Stimulated activated CD8-positive, alpha-beta memory T cell treated with anti-CD3 and anti-CD28 coated beads, Interleukin-7, amount 100 ng/mL, for 4 hours (primary cell): Measurements from ENCODE around the gene BCDIN3D.
A peak's percentile ranks its signal among the peaks of the same experiment; 100 is the strongest.
"Not testable (repeated sequence)": the region's sequence is repeated elsewhere in the genome, so short reads cannot be mapped to it uniquely, and the experiment has no call there.

ENCODE experiments used
- DNase-seq, 2 donors: peaks; one replicate each; pipeline ENCODE4 v3.0.0-alpha.2; 2020; ENCODE audit warnings: low read depth in 2 of 2

BCDIN3D gene, protein sequence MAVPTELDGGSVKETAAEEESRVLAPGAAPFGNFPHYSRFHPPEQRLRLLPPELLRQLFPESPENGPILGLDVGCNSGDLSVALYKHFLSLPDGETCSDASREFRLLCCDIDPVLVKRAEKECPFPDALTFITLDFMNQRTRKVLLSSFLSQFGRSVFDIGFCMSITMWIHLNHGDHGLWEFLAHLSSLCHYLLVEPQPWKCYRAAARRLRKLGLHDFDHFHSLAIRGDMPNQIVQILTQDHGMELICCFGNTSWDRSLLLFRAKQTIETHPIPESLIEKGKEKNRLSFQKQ

DNA sequence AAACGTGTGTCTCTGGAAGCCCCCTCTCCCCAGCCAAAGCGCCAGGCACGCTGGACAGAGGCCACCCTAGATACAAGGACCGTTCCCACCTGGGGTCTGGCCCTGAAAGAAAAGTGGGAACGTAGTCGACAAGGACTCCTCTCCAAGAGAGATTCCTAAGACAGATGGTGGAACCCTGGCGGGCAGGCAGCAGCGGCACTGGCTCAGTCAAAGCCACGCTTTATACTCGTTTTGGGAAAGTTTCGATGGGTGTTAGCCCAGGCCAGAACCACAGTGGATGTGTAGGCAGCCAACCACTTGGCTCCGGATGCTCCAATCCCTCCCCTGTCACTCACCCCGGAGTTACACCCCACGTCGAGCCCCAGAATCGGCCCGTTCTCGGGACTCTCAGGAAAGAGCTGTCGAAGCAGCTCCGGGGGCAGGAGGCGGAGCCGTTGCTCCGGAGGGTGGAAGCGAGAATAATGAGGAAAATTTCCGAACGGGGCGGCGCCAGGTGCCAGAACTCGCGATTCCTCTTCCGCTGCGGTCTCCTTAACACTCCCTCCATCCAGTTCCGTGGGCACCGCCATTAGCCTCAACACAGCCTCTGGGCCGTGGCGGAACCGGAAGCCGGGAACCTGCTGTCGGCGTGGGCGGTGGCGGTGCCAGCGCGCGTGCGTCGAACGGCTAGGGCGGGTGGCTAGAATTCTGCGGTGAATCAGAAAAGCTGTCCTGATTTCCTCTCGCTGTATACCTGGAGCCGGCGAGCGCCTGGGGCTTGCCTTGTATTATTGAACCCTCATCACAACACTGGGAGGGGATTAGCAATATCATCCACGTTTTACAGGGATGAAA lies at the start of gene BCDIN3D:
BCDIN3D (minus strand) TSS at position 588 of the 834 bp plus-strand sequence; CDS start at position 569, 19 bp downstream.
- DNase-seq = peak; percentile 83 to 87

DNA sequence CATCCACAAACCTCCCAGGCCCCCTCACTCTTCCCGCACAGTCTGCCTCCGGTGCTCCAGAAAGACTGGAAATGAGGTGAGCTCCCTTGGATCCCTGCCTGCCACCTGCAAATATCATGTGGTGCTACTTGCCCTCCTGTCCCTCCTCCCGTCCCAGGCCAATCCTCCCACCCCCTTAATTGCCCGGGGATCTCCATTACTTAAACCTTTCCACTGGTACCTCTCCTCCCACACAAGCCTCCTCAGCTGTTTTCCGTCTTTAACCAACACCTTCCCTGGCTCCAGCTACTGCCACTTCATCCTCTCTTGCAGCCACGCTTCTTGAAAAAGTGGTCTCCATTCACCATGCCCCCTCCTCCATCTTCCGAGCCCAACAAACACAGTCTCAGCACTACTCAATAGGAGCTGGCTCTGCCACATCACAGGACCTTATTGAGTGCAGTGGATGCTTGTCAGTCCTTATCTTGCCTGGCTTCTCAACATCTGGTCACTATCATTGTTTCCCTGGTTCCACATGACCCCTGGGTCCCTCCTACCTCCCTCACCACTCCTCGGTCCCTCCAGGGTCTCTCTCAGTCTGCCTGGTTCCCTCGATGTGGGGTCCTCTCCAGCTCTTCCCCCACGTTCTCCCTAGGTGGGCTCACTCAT lies 49.3 kb upstream of the BCDIN3D start:
- DNase-seq = no peak

DNA sequence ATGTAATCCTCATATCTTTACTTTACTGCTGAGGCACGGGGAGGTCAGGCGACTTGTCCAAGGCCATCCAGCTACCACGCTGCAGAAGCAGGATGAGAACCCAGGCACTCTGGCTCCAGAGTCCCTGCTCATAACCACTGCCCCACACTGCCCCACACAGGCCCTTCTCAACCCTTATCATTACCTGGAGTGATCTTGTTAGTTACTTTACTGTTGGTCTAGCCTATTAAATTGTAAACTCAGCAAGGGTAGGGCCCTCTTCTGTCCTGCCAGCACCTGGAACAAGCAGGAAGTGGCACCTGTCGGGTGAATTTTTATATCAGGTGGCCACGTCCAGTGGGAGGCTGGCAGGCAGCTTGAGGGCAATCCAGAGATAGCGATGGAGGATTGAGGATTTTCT lies 48.6 kb upstream of the BCDIN3D start:
- DNase-seq = no peak

DNA sequence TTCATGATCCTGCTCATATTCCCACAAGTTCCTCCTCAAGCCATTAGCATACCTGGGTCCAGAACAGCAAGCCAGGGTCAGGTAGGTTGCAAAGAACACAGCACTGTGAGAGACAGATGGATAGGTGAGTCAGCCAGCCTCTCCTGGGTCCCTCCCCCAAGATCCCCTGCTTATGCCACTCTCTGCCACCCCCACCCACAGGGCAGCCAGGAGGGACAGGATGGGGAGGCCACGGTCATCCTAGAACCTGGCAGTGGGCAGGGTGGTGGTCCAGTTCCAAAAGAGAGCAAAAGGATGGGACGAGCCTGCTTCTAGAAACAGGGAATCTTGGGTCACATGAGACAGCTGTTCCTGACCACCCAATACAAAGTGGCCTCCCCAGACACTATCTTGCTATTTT lies 48.1 kb upstream of the BCDIN3D start:
- no peak for DNase-seq

DNA sequence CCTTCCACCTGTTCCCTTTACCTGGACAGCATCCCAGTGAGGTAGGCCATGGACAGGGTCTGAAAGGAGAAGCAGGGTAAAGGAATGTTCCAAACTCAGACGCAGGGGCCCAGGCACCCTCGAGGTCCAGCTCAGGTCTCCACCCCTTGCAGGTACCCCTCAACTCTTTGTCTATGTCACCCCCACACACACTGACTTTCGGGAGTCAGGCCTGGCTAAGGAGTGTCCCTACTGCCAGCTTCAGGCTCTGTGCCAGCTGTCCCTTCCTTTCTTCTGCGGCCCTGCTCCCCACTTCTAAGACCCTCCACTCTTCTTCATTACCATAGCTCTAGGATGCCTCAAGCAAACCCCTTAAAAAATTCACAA lies 47.2 kb upstream of the BCDIN3D start:
- DNase-seq = no peak

DNA sequence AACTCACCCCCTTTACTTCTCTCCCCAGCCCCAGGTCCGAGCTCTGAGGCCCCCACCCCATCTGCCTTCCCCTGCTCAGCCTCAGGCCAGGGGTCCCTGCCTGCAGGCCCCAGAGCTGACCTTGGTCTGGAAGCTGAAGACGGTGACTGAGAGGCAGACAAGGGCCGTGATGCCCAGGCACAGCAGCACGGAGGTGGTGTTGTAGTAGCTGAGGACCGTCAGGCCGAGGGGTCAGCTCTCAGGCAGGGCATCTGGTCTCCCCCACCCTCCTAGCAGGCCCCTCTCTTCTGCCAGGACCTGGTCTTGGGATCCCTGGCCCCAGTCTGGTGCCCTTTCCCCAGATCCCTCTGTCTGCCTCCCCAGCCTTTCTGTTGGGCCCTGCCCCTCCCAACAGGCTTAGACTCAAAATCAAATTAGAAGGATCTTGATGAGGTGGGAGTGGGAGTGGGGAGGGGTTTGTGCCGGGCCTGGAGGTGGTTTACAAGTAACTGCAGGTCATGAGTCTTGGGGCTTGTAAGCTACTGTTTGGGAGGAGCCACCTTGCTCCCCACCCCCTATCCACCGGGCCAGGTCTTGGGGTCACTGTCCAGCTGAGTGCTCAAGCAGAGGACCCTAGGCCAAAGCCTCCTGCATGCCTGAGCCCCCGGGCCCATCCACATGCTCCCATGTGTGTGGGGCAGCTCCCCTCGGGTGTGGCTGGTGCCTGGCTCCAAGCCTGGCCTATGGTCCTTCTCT lies 46.6 kb upstream of the BCDIN3D start:
- no peak for DNase-seq

DNA sequence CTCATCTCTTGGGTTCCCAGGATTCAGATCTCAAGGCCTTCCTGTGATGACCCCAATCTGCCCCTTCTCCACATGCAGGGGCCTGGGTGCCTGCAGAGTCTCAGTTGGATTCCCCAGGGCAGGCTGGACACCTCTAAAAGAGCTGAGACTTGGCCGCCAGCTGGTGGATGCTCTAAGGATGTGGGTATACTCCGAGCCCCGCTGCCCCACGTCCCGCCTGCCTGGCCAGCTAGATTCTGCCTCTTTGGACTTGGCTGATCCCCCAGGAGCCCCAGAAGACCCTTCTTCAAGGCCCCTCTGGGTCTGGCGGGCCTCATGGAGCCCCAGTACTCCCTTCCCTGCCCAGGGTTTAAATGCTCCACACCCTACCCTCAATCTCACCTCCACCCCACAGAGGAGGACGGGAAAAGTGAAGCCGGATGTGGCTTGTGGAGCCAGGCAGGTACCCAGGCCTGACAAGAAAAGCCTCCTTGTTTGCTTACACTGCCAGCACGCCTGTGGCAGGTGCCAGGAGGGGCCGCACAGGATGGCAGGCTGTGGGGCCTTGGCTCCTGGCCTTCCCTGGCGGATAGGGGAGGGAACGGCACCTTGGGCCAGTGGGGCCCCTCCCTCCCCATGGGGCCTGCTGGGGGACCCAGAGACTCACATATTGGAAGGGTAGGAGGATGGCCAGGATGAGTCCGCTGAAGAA lies 45.7 kb upstream of the BCDIN3D start:
- DNase-seq = no peak

DNA sequence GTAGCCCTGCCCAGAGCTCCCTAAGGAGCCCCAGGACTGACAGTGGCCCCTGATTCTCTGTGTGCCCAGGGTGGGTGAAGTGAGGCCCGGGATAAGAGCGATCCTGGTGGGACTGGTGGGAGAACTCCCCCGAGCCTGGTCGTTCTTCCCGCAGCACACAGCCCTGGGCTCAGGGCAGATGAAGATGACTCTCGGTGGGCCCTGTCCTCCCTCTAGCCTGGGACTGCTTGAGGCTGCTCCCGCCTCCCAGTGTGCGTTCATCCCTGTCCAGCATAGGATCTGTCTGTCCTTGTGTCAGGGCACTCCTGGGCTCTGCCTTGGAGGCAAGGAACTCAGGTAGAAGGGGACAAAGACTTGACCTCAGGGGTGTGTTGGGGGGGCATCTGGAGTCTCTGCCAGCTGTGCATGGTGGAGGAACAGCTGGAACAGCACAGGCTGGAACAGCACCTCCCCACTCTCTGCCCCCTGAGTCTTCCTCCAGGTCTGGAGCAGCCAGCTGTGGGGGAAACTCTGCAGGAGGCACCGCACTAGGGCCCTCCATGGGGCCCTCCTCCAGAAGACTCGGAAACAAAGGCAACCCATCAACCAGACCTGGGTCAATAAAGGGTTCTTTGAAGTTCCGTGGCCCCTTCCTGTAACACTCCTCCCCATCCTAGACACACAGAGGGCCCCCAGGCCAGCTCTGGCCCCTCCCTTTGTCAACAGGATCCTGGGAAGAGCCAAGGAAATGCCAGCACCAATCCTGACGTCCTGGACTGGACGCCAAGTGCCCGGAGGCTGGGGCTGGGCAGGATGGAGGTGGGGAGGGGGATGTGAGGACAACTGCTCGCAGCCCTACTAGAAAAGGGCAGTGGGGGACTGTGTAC lies 44.9 kb upstream of the BCDIN3D start:
- DNase-seq = no peak

DNA sequence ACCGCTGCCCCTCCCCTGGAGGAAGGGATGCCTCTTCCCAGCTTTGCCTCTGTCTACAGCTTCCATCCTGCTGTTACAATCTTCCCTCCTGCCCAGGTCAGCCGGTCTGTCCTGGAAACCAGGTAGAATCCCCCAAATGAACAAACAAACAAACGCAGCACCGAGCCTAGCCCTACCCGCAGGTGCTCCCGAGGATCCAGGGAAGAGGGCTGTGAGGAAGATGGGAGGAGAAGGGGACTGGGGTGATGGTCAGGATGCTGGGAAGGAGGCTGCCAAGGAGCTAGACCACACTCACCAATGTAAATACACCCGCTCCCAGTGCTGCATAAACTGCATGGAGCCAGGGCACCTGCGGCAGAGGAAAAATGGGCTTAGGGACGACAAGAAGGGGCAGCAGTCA lies 44.2 kb upstream of the BCDIN3D start:
- no peak for DNase-seq

DNA sequence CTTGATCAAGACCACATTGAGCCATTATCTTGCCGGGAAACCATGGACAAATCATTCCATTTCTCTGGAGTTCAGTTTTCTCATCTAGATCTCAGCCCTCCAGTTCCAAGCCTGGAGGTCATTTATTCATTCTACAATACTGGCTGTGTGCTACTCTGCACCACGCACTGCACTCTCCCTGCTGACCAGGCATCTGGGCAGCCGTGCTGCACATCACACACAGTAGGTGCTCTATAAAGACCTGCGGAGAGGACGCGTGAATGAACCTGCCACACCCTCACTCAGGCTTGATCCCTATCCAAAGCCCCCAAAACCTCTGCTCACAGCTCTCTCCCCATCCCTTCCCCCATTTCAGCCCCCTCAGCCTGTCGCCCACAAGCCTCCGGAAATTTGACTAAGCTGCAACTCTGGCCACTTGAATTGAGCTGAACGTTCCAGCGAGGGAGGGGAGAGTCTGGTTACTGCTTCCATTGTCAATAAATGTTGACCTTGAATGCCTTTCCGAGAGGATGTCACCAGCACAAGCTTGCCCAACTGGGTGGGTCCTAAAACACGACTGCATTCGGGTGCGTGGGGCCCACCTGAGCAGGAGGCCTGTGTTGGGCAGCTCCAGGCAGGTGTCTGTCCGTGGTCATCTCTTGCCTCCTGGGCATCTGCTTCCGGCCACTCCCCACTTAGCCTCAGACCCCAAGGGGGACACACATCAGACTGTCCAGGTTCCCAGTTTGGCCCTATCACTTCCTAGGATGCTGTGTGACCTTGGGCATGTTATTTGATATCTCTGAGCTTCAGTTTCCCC lies 43.0 kb upstream of the BCDIN3D start:
- DNase-seq = no peak

DNA sequence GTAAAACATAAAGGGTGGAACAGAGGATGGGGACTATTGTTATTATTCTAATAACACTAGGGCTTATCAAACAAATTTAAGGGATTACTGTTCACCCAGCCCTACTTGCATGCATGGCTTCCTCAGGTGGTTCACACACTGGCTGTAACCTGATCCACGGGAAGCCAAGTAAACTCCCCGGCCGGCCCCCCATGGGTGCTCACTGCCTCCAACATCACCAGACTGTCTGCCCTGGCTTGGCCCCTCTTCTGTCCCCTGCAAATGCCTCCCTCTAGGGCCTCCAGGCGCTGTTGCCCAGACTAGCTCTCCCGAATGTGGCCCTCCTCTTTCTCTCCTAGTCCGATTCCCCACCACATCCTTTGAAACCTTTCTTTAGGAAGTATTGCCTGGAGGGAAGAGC lies 42.2 kb upstream of the BCDIN3D start:
- DNase-seq = no peak

DNA sequence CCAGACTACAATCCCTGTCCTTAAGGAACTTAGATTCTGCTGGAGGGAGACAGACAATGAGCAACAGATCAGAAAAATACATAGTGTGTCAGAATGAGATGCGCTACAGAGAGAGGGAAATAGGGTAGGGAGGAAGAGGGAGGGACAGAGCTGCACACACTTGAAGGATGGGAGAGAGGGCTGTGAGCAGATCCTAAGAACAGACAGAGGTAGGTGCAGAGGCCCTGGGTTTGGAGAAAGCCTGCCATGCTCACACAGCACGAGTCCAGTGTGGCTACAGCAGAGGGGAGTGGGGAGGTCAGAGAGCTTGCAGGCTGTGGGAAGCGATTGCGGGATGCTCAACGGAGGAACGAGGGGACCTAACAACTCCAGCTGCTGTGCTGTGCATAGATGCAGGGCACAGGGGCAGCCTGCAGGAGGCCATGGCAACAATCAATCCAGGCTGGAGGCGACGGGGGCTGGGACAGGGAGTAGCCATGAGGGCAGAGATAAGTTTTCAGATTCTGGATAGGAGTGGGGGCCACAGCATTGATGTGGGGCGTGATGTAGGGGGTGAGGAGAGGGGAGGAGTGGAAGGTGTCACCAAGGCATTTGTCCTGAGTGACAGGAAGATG lies 40.1 kb upstream of the BCDIN3D start:
- no peak for DNase-seq

DNA sequence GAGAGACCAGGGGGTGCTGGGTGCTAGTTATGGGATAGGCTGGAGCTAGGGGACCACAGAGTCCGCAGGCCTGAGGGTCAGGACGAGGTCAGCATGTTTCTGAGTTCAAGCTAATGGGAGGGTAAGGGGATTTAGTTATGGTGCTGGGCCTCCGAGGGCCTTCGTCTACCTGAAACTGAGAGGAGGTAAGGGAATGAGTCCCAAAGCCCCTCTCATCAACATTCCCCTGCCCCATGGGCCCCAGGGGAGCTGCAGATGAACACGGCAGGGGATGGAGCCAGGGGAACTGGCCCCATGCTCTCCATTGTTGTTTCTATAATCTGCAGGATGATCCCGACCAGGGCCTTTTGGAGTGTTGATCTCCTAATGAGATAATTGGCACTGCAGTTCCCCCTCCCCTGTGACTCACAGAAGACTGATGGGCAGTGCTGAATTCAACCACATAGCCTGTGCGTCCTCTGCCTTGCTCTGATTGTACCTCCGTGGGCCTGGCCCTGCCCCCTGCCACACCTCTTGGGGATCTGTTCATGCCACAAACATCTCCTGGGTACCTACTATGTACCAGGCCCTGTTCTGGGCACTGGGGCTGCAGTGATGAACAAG lies 39.4 kb upstream of the BCDIN3D start:
- no peak for DNase-seq

DNA sequence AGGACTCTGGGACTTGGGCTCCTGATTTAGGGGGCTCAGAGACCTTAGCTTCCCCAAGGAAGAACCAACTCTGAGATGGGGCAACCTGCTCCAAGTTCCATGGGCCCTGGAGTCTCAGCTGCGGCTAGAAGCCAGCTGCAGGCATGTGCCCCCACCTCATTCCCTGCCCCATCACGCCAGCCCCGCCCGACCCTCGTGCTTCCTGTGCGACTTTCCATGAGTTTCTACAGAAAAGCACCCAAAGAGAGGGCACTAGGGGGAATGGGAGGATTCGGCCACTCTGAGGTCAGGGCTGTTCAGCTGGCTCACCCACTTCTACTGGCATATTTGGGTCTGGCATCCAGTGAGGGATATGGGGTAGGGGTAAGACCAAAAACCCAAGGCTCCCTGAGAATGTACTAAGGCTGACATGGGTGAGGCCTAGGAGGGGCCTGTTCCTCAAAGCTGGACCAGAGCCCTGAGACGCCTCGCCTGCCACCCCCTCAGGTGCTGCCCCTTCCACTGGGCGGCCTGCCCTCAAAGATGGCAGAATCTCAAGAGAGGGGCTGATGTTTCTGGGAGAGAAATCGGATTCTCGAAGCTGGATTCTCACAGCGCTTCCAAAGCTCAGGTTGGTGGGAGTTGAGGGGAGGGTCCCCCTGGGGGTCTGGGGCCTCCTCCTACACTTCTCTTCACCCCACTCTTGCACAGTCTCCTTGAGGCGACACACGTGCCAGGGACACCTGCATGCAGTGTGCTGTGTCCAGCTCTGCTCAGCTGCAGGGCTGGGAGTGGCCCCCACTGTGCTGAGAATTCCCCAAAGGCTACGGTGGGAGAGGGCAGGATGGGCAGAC lies 38.7 kb upstream of the BCDIN3D start:
- no peak for DNase-seq

DNA sequence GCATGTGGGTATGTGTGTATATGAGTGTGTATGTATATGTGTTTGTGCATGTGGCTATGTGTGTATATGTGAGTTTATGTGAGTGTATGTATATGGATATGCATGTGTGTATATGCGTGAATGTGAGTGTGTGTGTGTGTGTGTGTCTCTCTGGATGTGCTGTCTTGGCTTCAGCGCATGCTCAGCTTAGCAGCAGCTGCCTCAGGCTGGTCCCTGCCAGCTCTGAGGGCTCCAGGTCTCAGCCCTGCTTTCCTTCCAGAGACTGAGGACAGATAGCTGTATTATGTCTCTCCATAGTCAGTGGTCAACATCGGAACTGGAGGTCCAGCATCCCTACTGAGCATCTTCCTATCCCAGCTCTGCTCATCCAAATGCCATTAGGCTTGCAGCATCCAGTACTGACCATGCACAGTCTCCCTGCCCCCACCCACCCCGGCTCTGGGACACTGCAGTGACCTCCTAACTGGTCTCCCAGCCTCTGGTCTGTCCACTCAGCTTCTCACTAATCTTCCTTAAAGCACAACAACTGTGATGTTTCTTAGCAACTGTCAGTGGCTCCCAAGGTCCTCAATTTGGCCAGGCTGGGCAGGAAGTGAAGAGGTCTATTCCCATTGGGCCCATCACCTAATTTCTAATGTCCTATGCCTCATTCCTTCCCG lies 38.0 kb upstream of the BCDIN3D start:
- DNase-seq = no peak

DNA sequence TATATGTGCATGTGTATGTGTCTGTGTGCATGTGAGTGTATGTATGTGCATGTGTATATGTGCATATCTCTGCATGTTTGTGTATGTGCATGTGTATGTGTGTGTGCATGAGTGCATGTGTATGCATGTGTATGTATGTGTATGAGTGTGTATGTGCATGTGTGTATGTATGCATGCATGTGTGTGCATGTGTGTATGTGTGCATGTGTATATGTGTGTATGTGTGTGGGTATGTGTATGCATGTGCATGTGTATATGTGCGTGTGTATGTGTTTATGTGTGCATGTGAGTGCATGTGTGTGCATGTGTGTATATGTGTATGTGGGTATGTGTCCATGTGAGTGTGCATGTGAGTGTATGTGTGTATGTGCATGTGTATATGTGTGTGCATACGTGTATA lies 36.2 kb upstream of the BCDIN3D start:
- not testable (repeated sequence) for DNase-seq

DNA sequence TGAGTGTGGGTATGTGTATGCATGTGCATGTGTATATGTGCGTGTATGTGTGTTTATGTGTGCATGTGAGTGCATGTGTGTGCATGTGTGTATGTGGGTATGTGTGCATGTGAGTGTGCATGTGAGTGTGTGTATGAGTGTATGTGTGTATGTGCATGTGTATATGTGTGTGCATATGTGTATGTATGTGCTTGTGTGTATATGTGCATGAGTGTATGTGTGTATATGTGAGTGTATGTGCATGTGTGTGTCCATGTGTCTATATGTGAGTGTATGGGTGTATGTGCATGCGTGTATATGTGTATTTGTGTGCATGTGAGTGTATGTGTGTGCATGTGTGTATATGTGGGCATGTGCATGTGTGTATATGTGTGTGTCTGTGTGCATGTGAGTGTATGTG lies 35.1 kb upstream of the BCDIN3D start:
- DNase-seq = no peak
